ENCODE results near the gene CDH26. TPM values are rescaled to one million over a fixed set of nuclear protein-coding genes. Genes with fewer than 3 reads are reported as not detected.

Gene CDH26
- total and polyA plus RNA-seq, 12 donors: 0.34 to 2.4 (median 0.89) TPM

- no peaks in the 10 kb centered on the region for H3K9me3 ChIP-seq
- peak overlapping the region in 1 of 10 donors; percentile 4 for H3K27ac ChIP-seq
- intact Hi-C loops (cut with DNase I): loop anchor here in 2 of 10 donors (10.0 kb wide), 1 partner anchor 92 kb away; the partner anchor contains the start of genes FAM217B (in 2 of the 2) and PPP1R3D (in 2 of the 2)
- H3K36me3 ChIP-seq: no peaks in the 10 kb centered on the region
- no peak overlapping the region for H3K4me3 ChIP-seq
- ATAC-seq (no peak), DNase-seq (no peak)
- H3K27me3 ChIP-seq: peaks cover 0 to 5% (median 0%) of the 10 kb centered on the region in 7 donors
- 72 to 73% methylated on average over 10 of the region's 10 CpGs for WGBS, 2 donors
- H3K4me1 ChIP-seq: peaks cover 3 to 32% (median 8%) of the 10 kb centered on the region in 9 donors
- TF ChIP-seq, protein P1, sequence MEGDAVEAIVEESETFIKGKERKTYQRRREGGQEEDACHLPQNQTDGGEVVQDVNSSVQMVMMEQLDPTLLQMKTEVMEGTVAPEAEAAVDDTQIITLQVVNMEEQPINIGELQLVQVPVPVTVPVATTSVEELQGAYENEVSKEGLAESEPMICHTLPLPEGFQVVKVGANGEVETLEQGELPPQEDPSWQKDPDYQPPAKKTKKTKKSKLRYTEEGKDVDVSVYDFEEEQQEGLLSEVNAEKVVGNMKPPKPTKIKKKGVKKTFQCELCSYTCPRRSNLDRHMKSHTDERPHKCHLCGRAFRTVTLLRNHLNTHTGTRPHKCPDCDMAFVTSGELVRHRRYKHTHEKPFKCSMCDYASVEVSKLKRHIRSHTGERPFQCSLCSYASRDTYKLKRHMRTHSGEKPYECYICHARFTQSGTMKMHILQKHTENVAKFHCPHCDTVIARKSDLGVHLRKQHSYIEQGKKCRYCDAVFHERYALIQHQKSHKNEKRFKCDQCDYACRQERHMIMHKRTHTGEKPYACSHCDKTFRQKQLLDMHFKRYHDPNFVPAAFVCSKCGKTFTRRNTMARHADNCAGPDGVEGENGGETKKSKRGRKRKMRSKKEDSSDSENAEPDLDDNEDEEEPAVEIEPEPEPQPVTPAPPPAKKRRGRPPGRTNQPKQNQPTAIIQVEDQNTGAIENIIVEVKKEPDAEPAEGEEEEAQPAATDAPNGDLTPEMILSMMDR (IDR thresholded peaks at IDR 0.05): peak in 2 of 9 donors; percentile 8 to 11
Measured at GRCh38 chr20:60036746-60037499, 78.7 kb downstream of the CDH26 start.

DNA sequence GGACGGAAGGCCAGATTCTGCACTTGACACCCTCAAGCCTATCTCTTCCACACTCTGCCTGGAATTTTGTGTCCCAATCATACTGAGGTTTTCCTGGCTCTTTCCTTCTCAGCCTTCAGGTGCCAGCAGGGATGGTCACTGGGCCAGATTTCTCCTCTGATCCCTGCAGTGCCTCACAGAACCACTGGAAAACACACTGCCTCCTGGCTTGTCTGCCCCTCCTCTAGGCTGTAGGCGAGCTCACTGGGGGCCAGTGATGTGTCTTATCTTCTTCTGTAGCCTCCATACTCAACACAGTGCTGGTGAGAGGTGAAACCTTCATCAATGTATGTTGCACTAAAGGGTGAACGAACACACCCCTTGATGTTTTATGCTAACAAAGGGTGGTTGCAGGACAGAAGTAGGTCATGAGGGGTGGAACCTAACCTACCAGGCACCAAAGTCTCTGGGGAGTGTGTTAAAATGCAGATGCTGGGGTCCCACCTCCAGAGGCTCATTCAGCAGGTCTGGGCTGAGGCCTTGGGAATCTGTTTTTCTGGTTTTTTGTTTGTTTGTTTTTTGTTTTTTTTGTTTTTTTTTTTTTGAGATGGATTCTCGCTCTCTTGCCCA is 80.3 kb downstream of the CDH26 start:
- Histone ChIP-seq H3K27ac (no peak overlapping the region), H3K4me1 (peaks cover 0 to 26% (median 7%) of the 10 kb centered on the region in 9 donors), H3K9me3 (no peaks in the 10 kb centered on the region), H3K4me3 (no peak overlapping the region), H3K27me3 (peaks cover 0 to 5% (median 0%) of the 10 kb centered on the region in 7 donors), H3K36me3 (no peaks in the 10 kb centered on the region)
- ATAC-seq (peak in 1 of 8 donors; percentile 11), DNase-seq (no peak)
- TF ChIP-seq, protein P1 (IDR thresholded peaks at IDR 0.05): no peak
- 42 to 57% methylated on average over 4 of the region's 4 CpGs for WGBS, 2 donors
- intact Hi-C loops (cut with DNase I): loop anchor here in 2 of 10 donors (10.0 kb wide), 1 partner anchor 94 kb away; the partner anchor contains the start of genes FAM217B (in 2 of the 2) and PPP1R3D (in 2 of the 2)

- intact Hi-C loops (cut with DNase I): loop anchor here in 2 of 10 donors (10.0 kb wide), 1 partner anchor 95 kb away; the partner anchor contains the start of genes FAM217B (in 2 of the 2) and PPP1R3D (in 2 of the 2)
- peaks cover 0 to 16% (median 3%) of the 10 kb centered on the region in 9 donors for H3K4me1 ChIP-seq
Measured at GRCh38 chr20:60039526-60039925, 81.3 kb downstream of the CDH26 start.

More at GRCh38 chr20:60039526-60039925, 81.3 kb downstream of the CDH26 start:
- TF ChIP-seq, protein P1 (IDR thresholded peaks at IDR 0.05): no peak
- DNase-seq (no peak), ATAC-seq (no peak)
- Histone ChIP-seq H3K27me3 (peaks cover 0 to 5% (median 0%) of the 10 kb centered on the region in 7 donors), H3K4me3 (no peak overlapping the region), H3K9me3 (peaks cover 0 to 5% (median 0%) of the 10 kb centered on the region in 11 donors), H3K36me3 (no peaks in the 10 kb centered on the region), H3K27ac (no peak overlapping the region)
- WGBS, 2 donors: 91 to 93% methylated on average over 3 of the region's 3 CpGs
